Measurements from ENCODE around the gene GSTA3. TPM values are rescaled to one million over a fixed set of nuclear protein-coding genes. Genes with fewer than 3 reads are reported as not detected.

The GSTA3 gene
- total and polyA plus RNA-seq, 2 of the 4 experiments (the other 2 are of a cell fraction): not detected

- Histone ChIP-seq H2BK5ac (ENCODE audit: low read depth, low read length, poor library complexity, severe bottlenecking) (no peak overlapping the region), H2BK120ac (ENCODE audit: low read depth, low read length) (no peak overlapping the region), H2AFZ (replicated peaks; ENCODE audit: low read length, poor library complexity) (no peak overlapping the region), H3K18ac (ENCODE audit: low read depth, low read length) (no peak overlapping the region), H2BK15ac (ENCODE audit: low read depth, low read length) (no peak overlapping the region), H3K4ac (ENCODE audit: low read depth, low read length) (no peak overlapping the region), H2BK20ac (ENCODE audit: low read depth, low read length) (no peak overlapping the region), H2AK5ac (ENCODE audit: low read depth, low read length) (no peak overlapping the region), H2AK9ac (replicated peaks; ENCODE audit: low read depth, low read length, poor library complexity) (no peak overlapping the region), H3K27me3 (ENCODE audit: control insufficient read depth, insufficient read depth, low read length) (peaks cover 2% of the 10 kb centered on the region; the same call in 1 of the 2 replicates), H3K56ac (ENCODE audit: extremely low read depth, insufficient read depth, low read length) (no peak overlapping the region), H4K20me1 (ENCODE audit: insufficient read depth, low read length) (no peaks in the 10 kb centered on the region), H3K27ac (ENCODE audit: insufficient read depth, low read length) (no peak overlapping the region), H3K9ac (ENCODE audit: low read depth, low read length) (no peak overlapping the region), H3K4me2 (ENCODE audit: low read depth, low read length) (no peak overlapping the region), H3K79me1 (ENCODE audit: low read depth in 1 of 2, low read length in 2 of 2) (no peaks in the 10 kb centered on the region), H4K8ac (ENCODE audit: low read depth in 2 of 2, low read length in 2 of 2) (no peak overlapping the region), H3K4me3 (ENCODE audit: insufficient read depth, low read depth, low read length) (no peak overlapping the region), H4K5ac (ENCODE audit: low read depth, low read length) (no peak overlapping the region), H4K91ac (ENCODE audit: insufficient read depth, low read depth, low read length) (no peak overlapping the region), H3K23ac (ENCODE audit: low read depth, low read length) (no peak overlapping the region), H3K36me3 (ENCODE audit: control insufficient read depth, insufficient read depth, low read length) (no peaks in the 10 kb centered on the region), H3K9me3 (ENCODE audit: control insufficient read depth, insufficient read depth, low read length) (no peaks in the 10 kb centered on the region), H3K14ac (replicated peaks; ENCODE audit: low read depth, low read length) (0 out of 2 replicates have a peak overlapping the region, but pooled peaks have one; percentile 24), H3K4me1 (ENCODE audit: control insufficient read depth, insufficient read depth, low read length) (no peaks in the 10 kb centered on the region), H3K9me1 (ENCODE audit: insufficient read depth, low read length) (no peaks in the 10 kb centered on the region)
- ChIA-PET CTCF (no interaction called here), POLR2A (ENCODE audit: unreplicated experiment) (no interaction called here)
- no peak for ATAC-seq (ENCODE audit: low read depth)
- intact Hi-C loops (cut with micrococcal nuclease) (no loop called here), in situ Hi-C loops (cut with MboI; ENCODE audit: low sequenced_read_pairs) (no loop called here), dilution Hi-C loops (cut with HindIII; ENCODE audit: low sequenced_read_pairs, unreplicated experiment) (no loop called here)
- TF ChIP-seq CTCF (conservative IDR thresholded peaks at IDR 0.05; ENCODE audit: low read depth, low read length): no peak
- TF ChIP-seq POLR2A (IDR thresholded peaks at IDR 0.05; ENCODE audit: low read depth, low read length): no peak
- TF ChIP-seq MAZ (IDR thresholded peaks at IDR 0.05; ENCODE audit: borderline replicate concordance, low read depth, low read length): no peak
- TF ChIP-seq RAD21 (IDR thresholded peaks at IDR 0.05; ENCODE audit: low read length): no peak
- no peak for TF ChIP-seq NFE2L2 (IDR thresholded peaks at IDR 0.05; ENCODE audit: low read depth, low read length)
- no peak for TF ChIP-seq RFX5 (IDR thresholded peaks at IDR 0.05; ENCODE audit: low read depth, low read length)
- TF ChIP-seq MAFK (IDR thresholded peaks at IDR 0.05; ENCODE audit: low read depth, low read length): no peak
- TF ChIP-seq CEBPB (IDR thresholded peaks at IDR 0.05; ENCODE audit: low read depth, low read length): no peak
- no peak for TF ChIP-seq SMC3 (IDR thresholded peaks at IDR 0.05; ENCODE audit: low read depth, low read length)
- TF ChIP-seq, protein P1, sequence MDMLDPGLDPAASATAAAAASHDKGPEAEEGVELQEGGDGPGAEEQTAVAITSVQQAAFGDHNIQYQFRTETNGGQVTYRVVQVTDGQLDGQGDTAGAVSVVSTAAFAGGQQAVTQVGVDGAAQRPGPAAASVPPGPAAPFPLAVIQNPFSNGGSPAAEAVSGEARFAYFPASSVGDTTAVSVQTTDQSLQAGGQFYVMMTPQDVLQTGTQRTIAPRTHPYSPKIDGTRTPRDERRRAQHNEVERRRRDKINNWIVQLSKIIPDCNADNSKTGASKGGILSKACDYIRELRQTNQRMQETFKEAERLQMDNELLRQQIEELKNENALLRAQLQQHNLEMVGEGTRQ (IDR thresholded peaks at IDR 0.05; ENCODE audit: low read depth, low read length): no peak
- TF ChIP-seq FOS (IDR thresholded peaks at IDR 0.05; ENCODE audit: low read depth, low read length): no peak
- TF ChIP-seq RCOR1 (IDR thresholded peaks at IDR 0.05; ENCODE audit: insufficient replicate concordance, low read length): no peak
- no peak for TF ChIP-seq CHD1 (IDR thresholded peaks at IDR 0.05; ENCODE audit: low read depth, low read length)
- no peak for TF ChIP-seq BHLHE40 (IDR thresholded peaks at IDR 0.05; ENCODE audit: low read depth, low read length)
- TF ChIP-seq, protein P2, sequence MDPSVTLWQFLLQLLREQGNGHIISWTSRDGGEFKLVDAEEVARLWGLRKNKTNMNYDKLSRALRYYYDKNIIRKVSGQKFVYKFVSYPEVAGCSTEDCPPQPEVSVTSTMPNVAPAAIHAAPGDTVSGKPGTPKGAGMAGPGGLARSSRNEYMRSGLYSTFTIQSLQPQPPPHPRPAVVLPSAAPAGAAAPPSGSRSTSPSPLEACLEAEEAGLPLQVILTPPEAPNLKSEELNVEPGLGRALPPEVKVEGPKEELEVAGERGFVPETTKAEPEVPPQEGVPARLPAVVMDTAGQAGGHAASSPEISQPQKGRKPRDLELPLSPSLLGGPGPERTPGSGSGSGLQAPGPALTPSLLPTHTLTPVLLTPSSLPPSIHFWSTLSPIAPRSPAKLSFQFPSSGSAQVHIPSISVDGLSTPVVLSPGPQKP (IDR thresholded peaks at IDR 0.05; ENCODE audit: borderline replicate concordance, low read depth, low read length): no peak
- no peak for TF ChIP-seq MXI1 (IDR thresholded peaks at IDR 0.05; ENCODE audit: borderline replicate concordance, low read depth, low read length)
- WGBS, 2 experiments (ENCODE audit: extremely low coverage in 2 of 2, insufficient read length in 1 of 2): 60% methylated on average over 1 of the region's 3 CpGs; no CpG with 5 or more reads in 1 of the 2 experiments
- no TSS peak for BruUV-seq (replicated peaks)
- peak; percentile 44 for DNase-seq
Observed at GRCh38 chr6:52887910-52888524, 21.5 kb downstream of the GSTA3 start.

All from IMR-90 (cell line).